ENCODE results near the gene EVI2B. TPM values are rescaled to one million over a fixed set of nuclear protein-coding genes. Genes with fewer than 3 reads are reported as not detected.
"Not testable (repeated sequence)": the region's sequence is repeated elsewhere in the genome, so short reads cannot be mapped to it uniquely, and the experiment has no call there.

The EVI2B gene
- total RNA-seq, 3 donors from 2014 or later = 5.9 to 38.1 (median 10.2) TPM

- H3K9me3 ChIP-seq = no peaks in the 10 kb centered on the region
- intact Hi-C loops (cut with DNase I; ENCODE audit: low total_unique reads) = no loop called here
- no peak overlapping the region for H3K4me3 ChIP-seq
- no peak overlapping the region for H3K27ac ChIP-seq
- no peak for DNase-seq (ENCODE audit: low spot score in 2 of 2)
- no peak for TF ChIP-seq POLR2AphosphoS5 (IDR thresholded peaks at IDR 0.05)
- no peak for TF ChIP-seq CTCF (IDR thresholded peaks at IDR 0.05)
- no peak for TF ChIP-seq POLR2A (IDR thresholded peaks at IDR 0.05)
- H3K27me3 ChIP-seq = no peaks in the 10 kb centered on the region
- no peaks in the 10 kb centered on the region for H3K36me3 ChIP-seq
- H3K4me1 ChIP-seq = no peaks in the 10 kb centered on the region
Observed at GRCh38 chr17:31293581-31293980, 20.3 kb downstream of the EVI2B start.

GRCh38 chr17:31291820-31292219 lies 22.0 kb downstream of the EVI2B start:
- H3K27ac ChIP-seq = no peak overlapping the region
- no peaks in the 10 kb centered on the region for H3K36me3 ChIP-seq
- no peak for DNase-seq (ENCODE audit: low spot score in 2 of 2)
- H3K27me3 ChIP-seq = no peaks in the 10 kb centered on the region
- no peaks in the 10 kb centered on the region for H3K9me3 ChIP-seq
- no peak overlapping the region for H3K4me3 ChIP-seq
- TF ChIP-seq POLR2A (IDR thresholded peaks at IDR 0.05) (no peak), POLR2AphosphoS5 (IDR thresholded peaks at IDR 0.05) (no peak), CTCF (IDR thresholded peaks at IDR 0.05) (no peak)
- intact Hi-C loops (cut with DNase I; ENCODE audit: low total_unique reads) = no loop called here
- H3K4me1 ChIP-seq = no peaks in the 10 kb centered on the region

- Histone ChIP-seq H3K4me3 (no peak overlapping the region), H3K9me3 (no peaks in the 10 kb centered on the region), H3K27ac (no peak overlapping the region), H3K36me3 (no peaks in the 10 kb centered on the region), H3K27me3 (no peaks in the 10 kb centered on the region), H3K4me1 (no peaks in the 10 kb centered on the region)
- intact Hi-C loops (cut with DNase I; ENCODE audit: low total_unique reads) = no loop called here
- DNase-seq (ENCODE audit: low spot score in 2 of 2) = no peak
- TF ChIP-seq CTCF (IDR thresholded peaks at IDR 0.05) = no peak
- no peak for TF ChIP-seq POLR2A (IDR thresholded peaks at IDR 0.05)
- no peak for TF ChIP-seq POLR2AphosphoS5 (IDR thresholded peaks at IDR 0.05)
Observed at GRCh38 chr17:31289790-31290189, 24.1 kb downstream of the EVI2B start.

- H3K27ac ChIP-seq; DNase-seq (ENCODE audit: low spot score in 2 of 2); H3K36me3 ChIP-seq; H3K4me3 ChIP-seq; H3K9me3 ChIP-seq; intact Hi-C loops (cut with DNase I; ENCODE audit: low total_unique reads); H3K4me1 ChIP-seq; H3K27me3 ChIP-seq: not testable (repeated sequence)
Observed at GRCh38 chr17:31287932-31288331, 25.9 kb downstream of the EVI2B start.

- H3K9me3 ChIP-seq = no peaks in the 10 kb centered on the region
- TF ChIP-seq POLR2A (IDR thresholded peaks at IDR 0.05) = no peak
- TF ChIP-seq POLR2AphosphoS5 (IDR thresholded peaks at IDR 0.05) = no peak
- TF ChIP-seq CTCF (IDR thresholded peaks at IDR 0.05) = no peak
- no peak overlapping the region for H3K4me3 ChIP-seq
- no peak for DNase-seq (ENCODE audit: low spot score in 2 of 2)
- intact Hi-C loops (cut with DNase I; ENCODE audit: low total_unique reads) = no loop called here
- no peaks in the 10 kb centered on the region for H3K27me3 ChIP-seq
- no peaks in the 10 kb centered on the region for H3K4me1 ChIP-seq
- no peak overlapping the region for H3K27ac ChIP-seq
- no peaks in the 10 kb centered on the region for H3K36me3 ChIP-seq
Observed at GRCh38 chr17:31286587-31286986, 27.3 kb downstream of the EVI2B start.

GRCh38 chr17:31283841-31284240 lies 30.0 kb downstream of the EVI2B start:
- no peaks in the 10 kb centered on the region for H3K9me3 ChIP-seq
- no peaks in the 10 kb centered on the region for H3K4me1 ChIP-seq
- intact Hi-C loops (cut with DNase I; ENCODE audit: low total_unique reads) = no loop called here
- TF ChIP-seq CTCF (IDR thresholded peaks at IDR 0.05) = no peak
- no peak for TF ChIP-seq POLR2AphosphoS5 (IDR thresholded peaks at IDR 0.05)
- TF ChIP-seq POLR2A (IDR thresholded peaks at IDR 0.05) = no peak
- H3K4me3 ChIP-seq = no peak overlapping the region
- no peaks in the 10 kb centered on the region for H3K27me3 ChIP-seq
- DNase-seq (ENCODE audit: low spot score in 2 of 2) = no peak
- no peak overlapping the region for H3K27ac ChIP-seq
- no peaks in the 10 kb centered on the region for H3K36me3 ChIP-seq
